Peyer's patch (tissue), 4 donors: ENCODE measurements around the gene CHEK2.

Experiments
- CTCF ChIP-seq, 6 experiments: fragments of 450-650 bp in 4 of 6; fragments of 200-600 bp in 2 of 6; sonication (generic) in 1 of 6; IDR thresholded peaks; one replicate each; pipeline ENCODE4 v1.5.1; 2017 to 2019; ENCODE audit warnings: antibody characterized with exemption in 6 of 6, mild to moderate bottlenecking in 3 of 6, moderate library complexity in 1 of 6
- POLR2A ChIP-seq, 2 donors: fragments of 450-650 bp; IDR thresholded peaks; one replicate each; pipeline ENCODE4 v1.5.1; 2017; ENCODE audit warnings: antibody characterized with exemption in 2 of 2, mild to moderate bottlenecking in 2 of 2, moderate library complexity in 2 of 2

GRCh38 chr22:28658448-28658847 lies 83.2 kb downstream of the CHEK2 start:
- TF ChIP-seq CTCF (IDR thresholded peaks at IDR 0.05), result no peak
- TF ChIP-seq POLR2A (IDR thresholded peaks at IDR 0.05), result no peak
